Keratinocyte (primary cell): Measurements from ENCODE around the gene FILIP1.

ENCODE experiments used
- CTCF ChIP-seq, 3 experiments: IDR thresholded peaks in 1 of 3; conservative IDR thresholded peaks in 1 of 3; optimal IDR thresholded peaks in 1 of 3; 2 replicates in 2 of 3; 3 replicates in 1 of 3; pipeline versions ENCODE3 to v1.5.1; 2011; ENCODE audit warnings: low read length in 3 of 3, mild to moderate bottlenecking in 3 of 3, moderate library complexity in 2 of 3, control low read depth in 1 of 3, inconsistent platforms in 1 of 3; ENCODE audit not compliant: insufficient read depth in 2 of 3; ENCODE audit errors: extremely low read depth in 1 of 3
- EZH2 ChIP-seq: IDR thresholded peaks from one replicate; pipeline ENCODE4 v1.6.1; 2012; ENCODE audit warnings: inconsistent platforms, mild to moderate bottlenecking, low read length, moderate library complexity

- TF ChIP-seq EZH2: no peak
- no peak for TF ChIP-seq CTCF (optimal IDR thresholded peaks at IDR 0.05 in 1 of 3, IDR thresholded peaks at IDR 0.05 in 1 of 3, conservative IDR thresholded peaks at IDR 0.05 in 1 of 3; ENCODE audit: extremely low read depth in 1 of 3, insufficient read depth in 2 of 3, low read length in 3 of 3)
Measured at GRCh38 chr6:75353644-75354043, 140.0 kb downstream of the FILIP1 start.
